Measurements from ENCODE around the gene MRPL55. TPM values are rescaled to one million over a fixed set of nuclear protein-coding genes. Genes with fewer than 3 reads are reported as not detected.

Gene MRPL55
- total and polyA plus RNA-seq, 4 donors = 44.4 to 137 (median 73.3) TPM

- Histone ChIP-seq H3K27ac (ENCODE audit: low read depth in 1 of 2, low read length in 1 of 2) (peak overlapping the region in 1 of 2 donors; percentile 30), H3K36me3 (ENCODE audit: control insufficient read depth in 4 of 4, insufficient read depth in 4 of 4, low read length in 4 of 4) (no peaks in the 10 kb centered on the region), H3K9ac (ENCODE audit: insufficient read depth in 1 of 2, low read length in 2 of 2) (no peak overlapping the region), H3K9me3 (ENCODE audit: control insufficient read depth in 4 of 4, insufficient read depth in 3 of 4, low read length in 3 of 4) (peaks cover 0 to 6% (median 0%) of the 10 kb centered on the region in 4 donors), H3K4me3 (peak overlapping the region; percentile 8), H3K4me1 (ENCODE audit: control insufficient read depth in 5 of 5, insufficient read depth in 5 of 5, low read length in 5 of 5) (peaks cover 0 to 9% (median 0%) of the 10 kb centered on the region in 5 donors), H3K27me3 (ENCODE audit: control insufficient read depth in 3 of 3, insufficient read depth in 3 of 3, low read length in 2 of 3) (peaks cover 5 to 39% (median 38%) of the 10 kb centered on the region in 3 donors)
- no peak for DNase-seq
- no peak for TF ChIP-seq CTCF (IDR thresholded peaks at IDR 0.05; ENCODE audit: control extremely low read depth, extremely low read depth)
- 12 to 19% methylated on average over 33 to 34 of the region's 34 CpGs for WGBS, 2 donors
- no peak for ATAC-seq (ENCODE audit: insufficient read depth, low FRiP score)
Measured at GRCh38 chr1:228060458-228061190, 48.5 kb downstream of the MRPL55 start.

GRCh38 chr1:228059634-228060457 is 49.3 kb downstream of the MRPL55 start:
- peaks cover 0 to 6% (median 0%) of the 10 kb centered on the region in 4 donors for H3K9me3 ChIP-seq (ENCODE audit: control insufficient read depth in 4 of 4, insufficient read depth in 3 of 4, low read length in 3 of 4)
- H3K4me1 ChIP-seq (ENCODE audit: control insufficient read depth in 5 of 5, insufficient read depth in 5 of 5, low read length in 5 of 5) = peaks cover 0 to 9% (median 0%) of the 10 kb centered on the region in 5 donors
- H3K4me3 ChIP-seq = peak overlapping the region; percentile 8
- no peak for TF ChIP-seq CTCF (IDR thresholded peaks at IDR 0.05; ENCODE audit: control extremely low read depth, extremely low read depth)
- peaks cover 5 to 41% (median 39%) of the 10 kb centered on the region in 3 donors for H3K27me3 ChIP-seq (ENCODE audit: control insufficient read depth in 3 of 3, insufficient read depth in 3 of 3, low read length in 2 of 3)
- no peaks in the 10 kb centered on the region for H3K36me3 ChIP-seq (ENCODE audit: control insufficient read depth in 4 of 4, insufficient read depth in 4 of 4, low read length in 4 of 4)
- peak overlapping the region in 1 of 2 donors; percentile 30 for H3K27ac ChIP-seq (ENCODE audit: low read depth in 1 of 2, low read length in 1 of 2)
- H3K9ac ChIP-seq (ENCODE audit: insufficient read depth in 1 of 2, low read length in 2 of 2) = no peak overlapping the region
- DNase-seq = peak; percentile 49 to 83 (median 54)
- ATAC-seq (ENCODE audit: insufficient read depth, low FRiP score) = peak; percentile 84
- WGBS, 2 donors = 4 to 5% methylated on average over 31 to 33 of the region's 33 CpGs

GRCh38 chr1:228058949-228059633 is 50.0 kb downstream of the MRPL55 start:
- Histone ChIP-seq H3K27ac (ENCODE audit: low read depth in 1 of 2, low read length in 1 of 2) (no peak overlapping the region), H3K36me3 (ENCODE audit: control insufficient read depth in 4 of 4, insufficient read depth in 4 of 4, low read length in 4 of 4) (no peaks in the 10 kb centered on the region), H3K4me1 (ENCODE audit: control insufficient read depth in 5 of 5, insufficient read depth in 5 of 5, low read length in 5 of 5) (peaks cover 0 to 9% (median 0%) of the 10 kb centered on the region in 5 donors), H3K9me3 (ENCODE audit: control insufficient read depth in 4 of 4, insufficient read depth in 3 of 4, low read length in 3 of 4) (peaks cover 0 to 7% (median 0%) of the 10 kb centered on the region in 4 donors), H3K4me3 (peak overlapping the region; percentile 5), H3K9ac (ENCODE audit: insufficient read depth in 1 of 2, low read length in 2 of 2) (no peak overlapping the region), H3K27me3 (ENCODE audit: control insufficient read depth in 3 of 3, insufficient read depth in 3 of 3, low read length in 2 of 3) (peaks cover 5 to 41% (median 39%) of the 10 kb centered on the region in 3 donors)
- DNase-seq (peak in 1 of 3 donors; percentile 34), ATAC-seq (ENCODE audit: insufficient read depth, low FRiP score) (peak; percentile 9)
- TF ChIP-seq CTCF (IDR thresholded peaks at IDR 0.05; ENCODE audit: control extremely low read depth, extremely low read depth) = no peak
- WGBS, 2 donors = 8 to 10% methylated on average over 64 to 66 of the region's 66 CpGs
